Activated CD8-positive, alpha-beta memory T cell treated with anti-CD3 and anti-CD28 coated beads, Interleukin-2, amount 10 ng/mL, durations not matched to agents 7 days and 5 days (primary cell): ENCODE measurements around the gene NDUFB10. TPM values are rescaled to one million over a fixed set of nuclear protein-coding genes. Genes with fewer than 3 reads are reported as not detected.

ENCODE experiments used
- ATAC-seq: fragments of 150-1000 bp; cut with Tn5 transposase; one replicate; pipeline ENCODE4 v1.10.0; 2021; ENCODE audit warnings: moderate library complexity
- CTCF ChIA-PET: fragments of 350-600 bp; sonication (Branson Sonifier 250); formaldehyde crosslinking; loops from one replicate; lab custom pipeline; 2021; ENCODE audit warnings: antibody characterized with exemption; lab: Charles Lee
- DNase-seq: peaks from one replicate; pipeline ENCODE4 v3.0.0-alpha.2; 2020
- H3K27ac Mint-ChIP-seq: one replicate; pipeline ENCODE4 v1.8.0; 2021; ENCODE audit warnings: mild to moderate bottlenecking, mixed read lengths
- H3K27me3 Mint-ChIP-seq: one replicate; pipeline ENCODE4 v1.8.0; 2021; ENCODE audit warnings: mixed read lengths
- H3K36me3 Mint-ChIP-seq: one replicate; pipeline ENCODE4 v1.8.0; 2021; ENCODE audit warnings: mild to moderate bottlenecking, mixed read lengths
- H3K4me1 Mint-ChIP-seq: one replicate; pipeline ENCODE4 v1.8.0; 2021; ENCODE audit warnings: mixed read lengths
- H3K4me3 Mint-ChIP-seq: one replicate; pipeline ENCODE4 v1.8.0; 2021; ENCODE audit warnings: mild to moderate bottlenecking, moderate library complexity, mixed read lengths
- H3K9me3 Mint-ChIP-seq: one replicate; pipeline ENCODE4 v1.8.0; 2022; ENCODE audit warnings: low read depth, mixed read lengths
- total RNA-seq, 2 experiments: library from RNA; stranded (reverse); gene quantifications; one replicate each; pipeline ENCODE4 v1.2.3, GENCODE V29; 2021

NDUFB10 gene
- total RNA-seq, 2 experiments from 2014 or later = 148 to 158 TPM

DNA sequence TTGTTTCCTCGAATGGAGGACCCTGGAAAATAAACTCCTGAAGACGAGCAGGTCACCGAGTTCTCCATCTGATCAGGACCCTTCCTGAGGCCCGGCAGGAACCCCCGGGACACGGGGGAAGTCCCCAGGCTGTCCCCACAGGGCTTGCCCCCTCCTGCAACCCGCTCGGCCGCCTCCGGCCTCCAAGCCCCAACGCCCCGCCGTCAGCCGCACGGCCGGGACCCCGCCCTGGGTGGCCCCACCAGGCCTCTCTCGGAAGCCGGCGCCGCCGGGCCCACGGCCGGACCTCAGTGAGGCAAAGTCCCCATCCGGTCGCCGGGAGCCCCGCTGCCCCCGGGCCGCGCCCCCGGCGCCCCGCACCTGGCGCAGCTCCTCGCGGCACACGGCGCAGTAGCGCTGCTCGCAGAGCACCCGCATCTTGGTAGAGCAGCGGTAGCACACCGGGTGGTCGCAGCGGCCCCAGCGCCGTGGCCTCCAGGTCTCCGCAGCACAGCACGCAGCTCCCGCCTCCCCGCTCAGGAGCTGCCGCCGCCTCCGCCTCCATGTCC lies 49.9 kb downstream of the NDUFB10 start:
- CTCF ChIA-PET = interaction anchor here (1.1 to 2.3 kb wide), 4 partner anchors 12 to 242 kb away, joined by 3 to 17 read pairs (median 4); partner anchors contain the start of genes ECI1 and RPS2
- H3K36me3 Mint-ChIP-seq = peaks cover 3% of the 10 kb centered on the region
- ATAC-seq (peak; percentile 26), DNase-seq (no peak)
- H3K27me3 Mint-ChIP-seq = no peaks in the 10 kb centered on the region
- peaks cover 40% of the 10 kb centered on the region for H3K4me1 Mint-ChIP-seq
- peak overlapping the region; percentile 79 for H3K4me3 Mint-ChIP-seq
- H3K9me3 Mint-ChIP-seq = no peaks in the 10 kb centered on the region
- peak overlapping the region; percentile 84 for H3K27ac Mint-ChIP-seq

DNA sequence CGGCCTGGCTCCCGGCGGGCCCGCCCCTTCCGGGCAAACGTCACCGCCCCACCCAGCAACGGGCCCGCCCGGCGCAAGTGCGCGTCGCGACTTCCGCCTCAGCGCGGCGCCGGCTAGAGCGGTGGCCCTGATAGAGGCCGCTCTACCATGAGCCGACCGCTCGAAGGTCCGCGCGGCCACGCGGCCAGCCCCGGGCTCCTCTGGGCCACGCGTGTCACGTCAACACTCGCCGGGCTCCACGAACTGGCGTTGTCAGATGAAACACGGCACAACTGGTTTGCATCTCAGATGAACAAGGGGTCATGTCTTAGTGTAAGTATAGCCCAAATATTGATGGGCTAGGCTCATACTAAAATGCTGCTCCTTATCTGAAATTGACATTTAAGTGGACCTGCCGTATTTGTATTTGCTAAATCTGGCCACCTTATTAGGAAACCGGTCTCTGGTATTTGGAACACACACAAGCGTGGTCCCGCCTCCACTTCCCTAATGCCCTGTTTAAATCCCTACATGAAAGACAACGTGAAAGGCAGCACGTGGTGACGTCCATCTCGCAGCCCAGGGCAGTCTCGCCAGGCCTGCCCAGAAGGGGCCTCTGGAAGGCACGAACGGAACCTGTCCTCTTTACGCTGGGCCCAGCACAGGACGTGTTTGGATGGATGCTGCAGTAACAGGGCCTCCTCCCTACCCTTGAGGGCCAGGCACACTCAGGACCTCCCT lies 50.6 kb downstream of the NDUFB10 start, which contains the start of gene ZNF598:
Gene ZNF598, minus strand, starts transcription at position 31 of the 720 bp plus-strand sequence.
- DNase-seq (peak; percentile 84), ATAC-seq (peak; percentile 96)
- Mint-ChIP-seq H3K4me1 (peaks cover 36% of the 10 kb centered on the region), H3K36me3 (peaks cover 3% of the 10 kb centered on the region), H3K27me3 (no peaks in the 10 kb centered on the region), H3K4me3 (peak within 1 kb of the TSS; percentile 85), H3K9me3 (no peaks in the 10 kb centered on the region), H3K27ac (peak within 1 kb of the TSS; percentile 91)
- CTCF ChIA-PET = interaction anchor here (1.1 to 3.1 kb wide), 2 partner anchors 45 to 131 kb away, joined by 3 to 14 read pairs; partner anchors contain the start of gene RPS2

Other genes starting within 250 kb of the NDUFB10 start
- 10 to 100 TPM; 46.0 to 50.4 TPM for gene NME3, start 188.0 kb upstream of the NDUFB10 start, total RNA-seq
- 10 to 100 TPM; 22.3 to 34.6 TPM for gene EME2, start 186.7 kb upstream of the NDUFB10 start, total RNA-seq
- 100 to 1,000 TPM; 134 to 154 TPM for gene MRPS34, start 186.4 kb upstream of the NDUFB10 start, total RNA-seq
- 10 to 100 TPM; 35.7 to 36.5 TPM for gene SPSB3, start 177.0 kb upstream of the NDUFB10 start, total RNA-seq
- 10 to 100 TPM; 52.5 to 64.0 TPM for gene NUBP2, start 176.6 kb upstream of the NDUFB10 start, total RNA-seq
- gene IGFALS, start 165.8 kb upstream of the NDUFB10 start, total RNA-seq = not detected
- gene HAGH, start 132.7 kb upstream of the NDUFB10 start, total RNA-seq = 10 to 100 TPM; 44.1 to 44.2 TPM
- gene FAHD1, start 132.3 kb upstream of the NDUFB10 start, total RNA-seq = 10 to 100 TPM; 11.3 to 12.9 TPM
- not detected for gene MEIOB, start 87.4 kb upstream of the NDUFB10 start, total RNA-seq
- not detected for gene HS3ST6, start 41.1 kb upstream of the NDUFB10 start, total RNA-seq
- gene MSRB1, start 16.3 kb upstream of the NDUFB10 start, total RNA-seq = 10 to 100 TPM; 14.5 to 19.8 TPM
- under 1 TPM in 1 of 2 experiments, not detected in 1; 0.42 TPM for gene RPL3L, start 4.8 kb upstream of the NDUFB10 start, total RNA-seq
- gene RPS2, start 5.3 kb downstream of the NDUFB10 start, total RNA-seq = 1,000 to 10,000 TPM; 2,823 to 3,048 TPM
- not detected for gene RNF151, start 7.3 kb downstream of the NDUFB10 start, total RNA-seq
- gene TBL3, start 12.5 kb downstream of the NDUFB10 start, total RNA-seq = 10 to 100 TPM; 41.9 to 42.3 TPM
- under 1 TPM in 1 of 2 experiments, not detected in 1; 0.26 TPM for gene NOXO1, start 21.9 kb downstream of the NDUFB10 start, total RNA-seq
- gene GFER, start 24.7 kb downstream of the NDUFB10 start, total RNA-seq = 10 to 100 TPM; 33.5 to 40.9 TPM
- gene SYNGR3, start 30.4 kb downstream of the NDUFB10 start, total RNA-seq = 10 to 100 TPM in 1 of 2 experiments, 1 to 10 TPM in 1; 6.4 to 17.6 TPM
- 10 to 100 TPM; 76.2 to 94.5 TPM for gene ZNF598, start 50.3 kb downstream of the NDUFB10 start, total RNA-seq
- 1 to 10 TPM; 1.1 to 6.3 TPM for gene NPW, start 60.2 kb downstream of the NDUFB10 start, total RNA-seq
- 1 to 10 TPM; 1.3 to 2.2 TPM for gene NHERF2, start 67.4 kb downstream of the NDUFB10 start, total RNA-seq
- 10 to 100 TPM; 34.3 to 37.5 TPM for gene NTHL1, start 88.3 kb downstream of the NDUFB10 start, total RNA-seq
- 100 to 1,000 TPM; 101 to 115 TPM for gene TSC2, start 88.4 kb downstream of the NDUFB10 start, total RNA-seq
- gene PKD1, start 176.4 kb downstream of the NDUFB10 start, total RNA-seq = 100 to 1,000 TPM in 1 of 2 experiments, 10 to 100 TPM in 1; 60.1 to 100 TPM
- gene RAB26, start 189.1 kb downstream of the NDUFB10 start, total RNA-seq = under 1 TPM; 0.68 to 0.70 TPM
- gene TRAF7, start 196.2 kb downstream of the NDUFB10 start, total RNA-seq = 10 to 100 TPM; 59.5 to 72.9 TPM
- gene CASKIN1, start 237.1 kb downstream of the NDUFB10 start, total RNA-seq = under 1 TPM in 1 of 2 experiments, not detected in 1; 0.09 TPM
- 10 to 100 TPM; 38.9 to 45.7 TPM for gene MLST8, start 245.9 kb downstream of the NDUFB10 start, total RNA-seq